AG09309 (cell line): Measurements from ENCODE around the gene CBR4.
"Not testable (repeated sequence)": the region's sequence is repeated elsewhere in the genome, so short reads cannot be mapped to it uniquely, and the experiment has no call there.

ENCODE experiments used
- DNase-seq: peaks from one replicate; pipeline ENCODE4 v3.0.0-alpha.2; 2010; ENCODE audit warnings: low read depth
- H3K4me3 ChIP-seq: 2 replicates; pipeline ENCODE4 v1.5.1; 2011; ENCODE audit warnings: mild to moderate bottlenecking, low read depth, low read length, moderate library complexity; ENCODE audit not compliant: control insufficient read depth
- CTCF ChIP-seq: IDR thresholded peaks from 2 replicates; pipeline ENCODE4 v1.5.1; 2011; ENCODE audit warnings: mild to moderate bottlenecking, low read depth, low read length, inconsistent platforms; ENCODE audit not compliant: insufficient read depth, control insufficient read depth; ENCODE audit errors: missing control alignments

CBR4 gene

DNA sequence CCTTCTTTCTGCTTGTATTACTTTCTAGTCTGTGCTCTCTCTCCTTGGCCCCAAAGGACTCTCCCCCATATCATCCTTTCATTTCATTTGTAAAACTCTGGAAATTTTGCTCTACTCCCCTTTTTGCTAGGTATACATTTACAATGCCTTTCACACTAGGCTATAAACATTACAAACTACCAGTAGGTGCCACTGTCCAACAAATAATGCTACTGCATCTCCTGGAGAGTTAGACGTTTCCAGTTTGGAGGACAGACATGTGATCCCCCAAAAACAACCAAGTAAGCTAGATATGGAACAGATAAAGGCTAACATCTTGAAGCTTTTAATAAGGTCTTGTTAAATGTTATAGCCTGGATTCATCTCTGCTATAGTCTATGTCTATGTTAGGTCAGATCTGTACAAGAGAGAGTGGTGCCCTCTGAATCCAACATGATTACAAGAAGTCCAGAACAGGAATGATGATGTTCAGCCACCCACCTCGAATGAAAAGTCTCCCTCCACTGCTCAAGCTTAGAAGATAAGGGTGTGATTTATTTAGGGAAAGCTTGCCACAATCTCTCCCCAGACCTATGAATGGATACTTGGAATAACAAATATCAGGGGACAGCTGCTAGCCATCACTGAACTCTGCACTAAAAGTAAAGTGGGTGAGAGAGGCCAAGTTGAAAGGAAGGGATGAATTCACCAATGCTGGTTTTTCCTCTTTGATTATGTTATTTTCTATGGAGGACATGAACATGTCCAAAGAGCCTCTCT, 14.3 kb downstream of the CBR4 start:
- no peak overlapping the region for H3K4me3 ChIP-seq
- TF ChIP-seq CTCF, result peak; percentile 22
- DNase-seq, result no peak

- TF ChIP-seq CTCF, result no peak
- no peak for DNase-seq
- H3K4me3 ChIP-seq, result no peak overlapping the region
These were observed 15.1 kb downstream of the CBR4 start for GRCh38 chr4:168994958-168995357.

DNA sequence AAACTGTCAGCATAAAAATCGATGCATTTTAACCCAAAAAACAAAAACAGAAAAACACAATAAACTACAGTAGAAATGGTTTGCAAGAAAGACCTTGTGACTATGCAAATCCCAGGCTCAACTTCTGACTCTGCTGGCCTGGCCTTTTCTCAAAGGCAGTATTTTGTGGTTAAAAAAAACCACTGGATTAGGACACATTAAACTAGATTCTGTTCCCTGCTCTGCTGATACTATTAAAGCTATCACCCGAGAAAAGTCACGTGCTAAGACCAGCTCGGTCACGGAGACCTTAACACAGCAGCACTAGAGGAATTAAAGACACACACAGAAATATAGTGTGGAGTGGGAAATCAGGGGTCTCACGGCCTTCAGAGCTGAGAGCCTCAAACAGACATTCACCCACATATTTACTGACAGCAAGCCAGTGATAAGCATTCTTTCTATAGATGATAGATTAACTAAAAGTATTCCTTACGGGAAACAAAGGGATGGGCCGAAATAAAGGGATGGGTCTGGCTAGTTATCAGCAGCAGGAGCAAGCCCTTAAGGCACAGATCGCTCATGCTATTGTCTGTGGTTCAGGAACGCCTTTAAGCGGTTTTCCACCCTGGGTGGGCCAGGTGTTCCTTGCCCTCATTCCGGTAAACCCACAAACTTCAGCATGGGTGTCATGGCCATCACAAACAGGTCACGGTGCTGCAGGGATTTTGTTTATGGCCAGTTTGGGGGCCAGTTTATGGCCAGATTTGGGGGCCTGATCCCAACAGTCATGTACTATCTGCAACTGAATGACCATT, 16.1 kb downstream of the CBR4 start:
- TF ChIP-seq CTCF, result no peak
- H3K4me3 ChIP-seq, result no peak overlapping the region
- peak; percentile 42 for DNase-seq

- H3K4me3 ChIP-seq, DNase-seq: not testable (repeated sequence)
These were observed 17.0 kb downstream of the CBR4 start for GRCh38 chr4:168992952-168993482.

DNA sequence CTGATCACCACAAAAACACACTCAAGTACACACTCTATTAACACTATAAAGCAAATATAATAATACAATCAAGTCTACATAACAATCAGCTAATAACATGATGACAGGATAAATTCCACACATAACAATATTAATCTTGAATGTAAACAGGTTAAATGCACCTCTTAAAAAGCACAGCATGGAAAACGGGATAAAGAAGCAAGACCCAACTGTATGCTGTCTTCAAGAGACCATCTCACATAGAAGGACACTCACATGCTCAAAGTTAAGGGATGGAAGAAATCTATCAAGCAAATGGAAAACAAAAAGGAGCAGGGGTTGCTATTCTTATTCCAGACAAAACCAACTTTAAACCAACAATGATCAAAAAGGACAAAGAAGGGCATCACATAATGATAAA, 28.1 kb downstream of the CBR4 start:
- no peak overlapping the region for H3K4me3 ChIP-seq
- no peak for DNase-seq
- TF ChIP-seq CTCF, result no peak

DNA sequence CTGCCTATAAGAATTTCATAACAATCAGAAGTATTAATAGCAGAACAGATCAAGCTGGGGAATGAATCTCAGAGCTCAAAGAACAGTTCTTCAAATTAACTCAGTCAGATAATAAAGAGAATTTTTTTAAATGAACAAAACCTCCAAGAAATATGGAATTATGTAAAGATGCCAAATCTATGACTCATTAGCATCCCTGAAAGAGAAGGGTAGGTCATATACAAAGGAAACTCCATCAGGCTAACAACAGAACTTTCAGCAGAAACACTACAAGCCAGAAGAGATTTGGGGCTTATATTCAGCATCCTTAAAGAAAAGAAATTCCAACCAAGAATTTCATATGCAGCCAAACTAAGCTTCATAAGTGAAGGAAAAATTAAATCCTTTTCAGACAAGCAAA, 28.6 kb downstream of the CBR4 start:
- TF ChIP-seq CTCF, result no peak
- no peak overlapping the region for H3K4me3 ChIP-seq
- no peak for DNase-seq

- H3K4me3 ChIP-seq, result no peak overlapping the region
- no peak for DNase-seq
- no peak for TF ChIP-seq CTCF
These were observed 30.7 kb downstream of the CBR4 start for GRCh38 chr4:168979338-168979737.
